GM23248 (cell line): ENCODE results near the gene EFHB. TPM values are rescaled to one million over a fixed set of nuclear protein-coding genes. Genes with fewer than 3 reads are reported as not detected.
A peak's percentile ranks its signal among the peaks of the same experiment; 100 is the strongest.

Source experiments
- DNase-seq: peaks from one replicate; pipeline ENCODE4 v3.0.0-alpha.2; 2015
- H2AFZ ChIP-seq: fragments of 200-600 bp; sonication (generic); 2 replicates; pipeline ENCODE4 v1.6.1; 2016; ENCODE audit warnings: antibody characterized with exemption
- H3F3A ChIP-seq: fragments of 200-600 bp; sonication (generic); 2 replicates; pipeline ENCODE4 v1.6.1; 2016; ENCODE audit warnings: mild to moderate bottlenecking, antibody characterized with exemption, mixed run types; ENCODE audit not compliant: insufficient read depth
- H3K27ac ChIP-seq: fragments of 200-600 bp; sonication (generic); 2 replicates; pipeline ENCODE4 v1.5.1; 2016; ENCODE audit warnings: mild to moderate bottlenecking
- H3K27me3 ChIP-seq: fragments of 200-600 bp; sonication (generic); replicated peaks from 2 replicates; pipeline ENCODE4 v1.6.1; 2016; ENCODE audit warnings: mild to moderate bottlenecking; ENCODE audit not compliant: insufficient read depth
- H3K36me3 ChIP-seq: fragments of 200-600 bp; sonication (generic); 2 replicates; pipeline ENCODE4 v1.6.1; 2016; ENCODE audit warnings: low read depth, mild to moderate bottlenecking
- H3K4me1 ChIP-seq: fragments of 200-600 bp; sonication (generic); 2 replicates; pipeline ENCODE4 v1.6.1; 2016; ENCODE audit warnings: mild to moderate bottlenecking; ENCODE audit not compliant: insufficient read depth
- H3K4me2 ChIP-seq: fragments of 200-600 bp; sonication (generic); one replicate; pipeline ENCODE4 v1.6.1; 2016; ENCODE audit warnings: mild to moderate bottlenecking; ENCODE audit not compliant: unreplicated experiment
- H3K4me3 ChIP-seq: fragments of 200-600 bp; sonication (generic); 2 replicates; pipeline ENCODE4 v1.5.1; 2016; ENCODE audit warnings: mild to moderate bottlenecking
- H3K79me2 ChIP-seq: fragments of 200-600 bp; sonication (generic); 2 replicates; pipeline ENCODE4 v1.6.1; 2016; ENCODE audit warnings: mild to moderate bottlenecking; ENCODE audit not compliant: insufficient read depth
- H3K9ac ChIP-seq: fragments of 200-600 bp; sonication (generic); 2 replicates; pipeline ENCODE4 v1.6.1; 2016; ENCODE audit warnings: mild to moderate bottlenecking
- H3K9me2 ChIP-seq: fragments of 200-600 bp; sonication (generic); 2 replicates; pipeline ENCODE4 v1.6.1; 2016; ENCODE audit warnings: mixed run types, mild to moderate bottlenecking, moderate library complexity; ENCODE audit not compliant: insufficient read depth
- H3K9me3 ChIP-seq: fragments of 200-600 bp; sonication (generic); one replicate; pipeline ENCODE4 v1.6.1; 2017; ENCODE audit warnings: low read depth
- H4K20me1 ChIP-seq: fragments of 200-600 bp; sonication (generic); 2 replicates; pipeline ENCODE4 v1.6.0; 2016; ENCODE audit not compliant: insufficient read depth
- EZH2 ChIP-seq: fragments of 200-600 bp; sonication (generic); IDR thresholded peaks from 2 replicates; pipeline ENCODE4 v1.6.1; 2018; ENCODE audit warnings: antibody characterized with exemption, mild to moderate bottlenecking; ENCODE audit not compliant: insufficient read depth, poor library complexity, severe bottlenecking
- EZH2phosphoT487 ChIP-seq: fragments of 200-600 bp; sonication (generic); IDR thresholded peaks from 2 replicates; pipeline ENCODE4 v1.6.1; 2018; ENCODE audit warnings: antibody characterized with exemption, moderate library complexity, mild to moderate bottlenecking, low read depth; ENCODE audit not compliant: insufficient read depth
- WGBS, 2 experiments: methylation state at CpG; one replicate each; pipeline ENCODE4 v1.1.6; 2015 to 2017; ENCODE audit warnings: low lambda C conversion rate in 2 of 2, low coverage in 1 of 2; ENCODE audit errors: missing lambda C conversion rate in 2 of 2; 5-methylcytosine and 5-hydroxymethylcytosine counted together
- in situ Hi-C: fragments of 300-500 bp; cut with MboI; formaldehyde crosslinking; loops from 2 replicates; pipeline ENCODE4 v1.15.0; 2020
- polyA plus RNA-seq: library from polyadenylated mRNA; unstranded; fragments of >200 nt; fragmentation: Nextera tagmentation; extraction: Ambion mirVana; gene quantifications from 2 replicates; pipeline ENCODE4 v1.2.1, GENCODE V29; 2016
- total RNA-seq: library from RNA; depleted of rRNA; stranded (reverse); fragments of >200 nt; shearing (Covaris generic); gene quantifications from 2 replicates; pipeline ENCODE4 v1.2.3, GENCODE V29; 2014

The EFHB gene
- total and polyA plus RNA-seq, 2 experiments from 2014 or later = 1.3 to 2.9 TPM

GRCh38 chr3:19946832-19947548 lies 13.0 kb upstream of the EFHB start, which contains the start of gene RAB5A:
Gene RAB5A, plus strand, starts transcription at chr3:19947097. Its CDS starts 3,802 bp downstream, at chr3:19950899.
- Histone ChIP-seq H3K4me1 (peaks cover 30% of the 10 kb centered on the region), H2AFZ (peak within 1 kb of the TSS; percentile 97), H3K27me3 (no peaks in the 10 kb centered on the region), H3F3A (peaks cover 14% of the 10 kb centered on the region; the same call in 1 of the 2 replicates), H3K9ac (peak within 1 kb of the TSS; percentile 96), H3K9me3 (no peaks in the 10 kb centered on the region), H3K36me3 (0 out of 2 replicates have a peak, but pooled peaks cover 1% of the 10 kb centered on the region), H3K4me3 (peak within 1 kb of the TSS; percentile 85), H3K4me2 (peak within 1 kb of the TSS; percentile 93), H3K27ac (peak within 1 kb of the TSS; percentile 91), H3K79me2 (peaks cover 47% of the 10 kb centered on the region), H3K9me2 (no peaks in the 10 kb centered on the region), H4K20me1 (peaks cover 9% of the 10 kb centered on the region; the same call in 1 of the 2 replicates)
- in situ Hi-C loops = no loop called here
- DNase-seq = peak; percentile 99
- 0 to 2% methylated on average over 51 to 73 of the region's 73 CpGs for WGBS, 2 experiments
- no peak for TF ChIP-seq EZH2phosphoT487
- no peak for TF ChIP-seq EZH2

GRCh38 chr3:19945969-19946831 lies 12.2 kb upstream of the EFHB start:
- Histone ChIP-seq H4K20me1 (peaks cover 9% of the 10 kb centered on the region; the same call in 1 of the 2 replicates), H3K9me2 (no peaks in the 10 kb centered on the region), H3K79me2 (peaks cover 39% of the 10 kb centered on the region), H2AFZ (peak overlapping the region; percentile 97), H3K36me3 (no peaks in the 10 kb centered on the region), H3F3A (peaks cover 14% of the 10 kb centered on the region; the same call in 1 of the 2 replicates), H3K9me3 (no peaks in the 10 kb centered on the region), H3K4me3 (peak overlapping the region; percentile 85), H3K4me2 (peak overlapping the region; percentile 84), H3K4me1 (peaks cover 30% of the 10 kb centered on the region), H3K27me3 (no peaks in the 10 kb centered on the region), H3K9ac (peak overlapping the region; percentile 96), H3K27ac (peak overlapping the region; percentile 91)
- in situ Hi-C loops = no loop called here
- TF ChIP-seq EZH2phosphoT487 = no peak
- DNase-seq = peak; percentile 56
- 33 to 35% methylated on average over 25 to 26 of the region's 26 CpGs for WGBS, 2 experiments

DNA sequence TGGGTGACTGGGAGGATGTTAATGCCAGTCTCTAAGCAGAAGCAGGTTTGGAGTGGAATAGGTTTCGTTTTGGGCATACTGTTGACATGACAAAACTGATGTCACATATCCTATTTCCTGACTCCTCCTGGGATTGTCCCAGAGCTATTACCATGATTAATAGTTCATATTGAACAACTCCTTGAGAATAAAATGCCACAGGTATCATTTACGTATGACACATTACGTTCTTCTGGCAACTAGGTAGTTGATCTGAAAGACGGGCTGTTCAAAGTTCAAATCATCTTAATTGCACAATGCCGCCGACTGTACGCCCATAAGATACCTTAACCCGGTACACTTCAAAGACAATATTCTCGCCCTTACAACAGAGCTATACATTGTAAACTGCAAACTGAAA lies 11.5 kb upstream of the EFHB start:
- H3K27ac ChIP-seq = no peak overlapping the region
- DNase-seq = no peak
- H3K9me3 ChIP-seq = no peaks in the 10 kb centered on the region
- H2AFZ ChIP-seq = peak overlapping the region; percentile 97; the same call in 1 of the 2 replicates
- in situ Hi-C loops = no loop called here
- 97 to 99% methylated on average over 9 of the region's 9 CpGs for WGBS, 2 experiments
- H3K27me3 ChIP-seq = no peaks in the 10 kb centered on the region
- TF ChIP-seq EZH2phosphoT487 (no peak), EZH2 (no peak)
- peaks cover 32% of the 10 kb centered on the region for H3K79me2 ChIP-seq
- peak overlapping the region; percentile 84 for H3K4me2 ChIP-seq
- no peak overlapping the region for H3K9ac ChIP-seq
- H3K36me3 ChIP-seq = no peaks in the 10 kb centered on the region
- H3K9me2 ChIP-seq = no peaks in the 10 kb centered on the region
- peaks cover 14% of the 10 kb centered on the region; the same call in 1 of the 2 replicates for H3F3A ChIP-seq
- peaks cover 30% of the 10 kb centered on the region for H3K4me1 ChIP-seq
- H4K20me1 ChIP-seq = peaks cover 9% of the 10 kb centered on the region; the same call in 1 of the 2 replicates
- 0 out of 2 replicates have a peak overlapping the region, but pooled peaks have one; percentile 85 for H3K4me3 ChIP-seq

GRCh38 chr3:19940643-19941042 lies 6.6 kb upstream of the EFHB start:
- no peak overlapping the region for H3K4me2 ChIP-seq
- 44 to 50% methylated on average over 1 of the region's 1 CpG for WGBS, 2 experiments
- H3K36me3 ChIP-seq = no peaks in the 10 kb centered on the region
- no peak overlapping the region for H3K4me3 ChIP-seq
- H3K9me2 ChIP-seq = no peaks in the 10 kb centered on the region
- H3K79me2 ChIP-seq = no peaks in the 10 kb centered on the region
- no peaks in the 10 kb centered on the region for H4K20me1 ChIP-seq
- no peak overlapping the region for H3K27ac ChIP-seq
- TF ChIP-seq EZH2phosphoT487 (no peak), EZH2 (no peak)
- no peak for DNase-seq
- in situ Hi-C loops = no loop called here
- no peak overlapping the region for H2AFZ ChIP-seq
- H3K9ac ChIP-seq = no peak overlapping the region
- H3K27me3 ChIP-seq = no peaks in the 10 kb centered on the region
- 0 out of 2 replicates have a peak, but pooled peaks cover 8% of the 10 kb centered on the region for H3K4me1 ChIP-seq
- H3F3A ChIP-seq = no peaks in the 10 kb centered on the region
- no peaks in the 10 kb centered on the region for H3K9me3 ChIP-seq
